GM11168 (cell line): ENCODE data around the gene PLA2G4C.

ENCODE experiments used
- in situ Hi-C: fragments of 300-500 bp; cut with MboI; formaldehyde crosslinking; loops from one replicate; pipeline ENCODE4 v1.12.0; 2022; ENCODE audit warnings: low sequenced_read_pairs; ENCODE audit not compliant: unreplicated experiment

Gene PLA2G4C

GRCh38 chr19:48110350-48110966 is at the start of gene PLA2G4C:
Gene PLA2G4C (minus strand): TSS chr19:48110817. CDS start chr19:48106529, 4,288 bp downstream.
- in situ Hi-C loops = no loop called here

- in situ Hi-C loops = loop anchor here (5.0 kb wide), 1 partner anchor 51 kb away; no protein-coding TSS in a partner anchor
Observed at GRCh38 chr19:48158210-48158790, 47.7 kb upstream of the PLA2G4C start.

- in situ Hi-C loops = no loop called here
Observed at GRCh38 chr19:48154003-48154402, 43.4 kb upstream of the PLA2G4C start.

- in situ Hi-C loops = no loop called here
Observed at GRCh38 chr19:48152551-48152950, 41.9 kb upstream of the PLA2G4C start.

GRCh38 chr19:48149430-48149829 is 38.8 kb upstream of the PLA2G4C start:
- in situ Hi-C loops = loop anchor here (10.0 kb wide), 1 partner anchor 185 kb away; no protein-coding TSS in a partner anchor

GRCh38 chr19:48148576-48148975 is 38.0 kb upstream of the PLA2G4C start:
- in situ Hi-C loops = loop anchor here (10.0 kb wide), 1 partner anchor 184 kb away; no protein-coding TSS in a partner anchor

GRCh38 chr19:48147597-48148175 is 37.1 kb upstream of the PLA2G4C start:
- in situ Hi-C loops = loop anchor here (10.0 kb wide), 1 partner anchor 183 kb away; no protein-coding TSS in a partner anchor

- in situ Hi-C loops = no loop called here
Observed at GRCh38 chr19:48139053-48139452, 28.4 kb upstream of the PLA2G4C start.

GRCh38 chr19:48137411-48137810 is 26.8 kb upstream of the PLA2G4C start:
- in situ Hi-C loops = no loop called here

GRCh38 chr19:48136547-48136946 is 25.9 kb upstream of the PLA2G4C start:
- in situ Hi-C loops = no loop called here

GRCh38 chr19:48135411-48135810 is 24.8 kb upstream of the PLA2G4C start:
- in situ Hi-C loops = no loop called here

GRCh38 chr19:48133094-48133493 is 22.5 kb upstream of the PLA2G4C start:
- in situ Hi-C loops = no loop called here

- in situ Hi-C loops = no loop called here
Observed at GRCh38 chr19:48127561-48127960, 16.9 kb upstream of the PLA2G4C start.

- in situ Hi-C loops = no loop called here
Observed at GRCh38 chr19:48123907-48124651, 13.5 kb upstream of the PLA2G4C start.

GRCh38 chr19:48122421-48122820 is 11.8 kb upstream of the PLA2G4C start:
- in situ Hi-C loops = no loop called here

- in situ Hi-C loops = no loop called here
Observed at GRCh38 chr19:48121909-48122371, 11.3 kb upstream of the PLA2G4C start.

- in situ Hi-C loops = no loop called here
Observed at GRCh38 chr19:48121066-48121465, 10.4 kb upstream of the PLA2G4C start.

- in situ Hi-C loops = no loop called here
Observed at GRCh38 chr19:48120505-48120904, 9.9 kb upstream of the PLA2G4C start.

- in situ Hi-C loops = no loop called here
Observed at GRCh38 chr19:48118131-48118517, 7.5 kb upstream of the PLA2G4C start.

GRCh38 chr19:48117515-48118130 is 7.0 kb upstream of the PLA2G4C start:
- in situ Hi-C loops = no loop called here
